Lower leg skin (tissue), 3 donors: Measurements from ENCODE around the gene SYP.

Source experiments
- CTCF ChIP-seq, 3 donors: fragments of 450-650 bp; IDR thresholded peaks; one replicate each; pipeline ENCODE4 v1.5.1; 2016; ENCODE audit warnings: antibody characterized with exemption in 3 of 3, mild to moderate bottlenecking in 3 of 3, moderate library complexity in 2 of 3
- POLR2A ChIP-seq, 2 donors: fragments of 450-650 bp; IDR thresholded peaks; one replicate each; pipeline ENCODE4 v1.6.1; 2016 to 2017; ENCODE audit warnings: antibody characterized with exemption in 2 of 2, mild to moderate bottlenecking in 1 of 2, moderate library complexity in 1 of 2

GRCh38 chrX:49208399-49208798 is 8.4 kb upstream of the SYP start:
- TF ChIP-seq CTCF (IDR thresholded peaks at IDR 0.05): no peak
- TF ChIP-seq POLR2A (IDR thresholded peaks at IDR 0.05): no peak
